Measurements from ENCODE around the gene ZFP91.

- TF ChIP-seq REST (IDR thresholded peaks at IDR 0.05; ENCODE audit: insufficient read depth in 1 of 2, low read depth in 2 of 2, low read length in 2 of 2) (no peak), TAF1 (IDR thresholded peaks at IDR 0.05; ENCODE audit: borderline replicate concordance, insufficient read depth, low read length) (no peak), POLR2AphosphoS5 (IDR thresholded peaks at IDR 0.05; ENCODE audit: low read depth, low read length) (no peak)
Measured at GRCh38 chr11:58650496-58650895, 71.6 kb downstream of the ZFP91 start.
